Left ventricle myocardium inferior (tissue), 1 donor: ENCODE results near the gene CAV3. TPM values are rescaled to one million over a fixed set of nuclear protein-coding genes. Genes with fewer than 3 reads are reported as not detected.

Experiments
- DNase-seq: peaks from one replicate; pipeline ENCODE4 v3.0.0-alpha.2; 2020
- H3K27ac ChIP-seq: fragments of 200-600 bp; replicated peaks from 2 replicates; pipeline ENCODE4 v1.8.0; 2021
- H3K27me3 ChIP-seq: fragments of 200-600 bp; 2 replicates; pipeline ENCODE4 v1.8.0; 2021; ENCODE audit warnings: low read depth
- H3K36me3 ChIP-seq: fragments of 200-600 bp; 2 replicates; pipeline ENCODE4 v1.8.0; 2021
- H3K4me1 ChIP-seq: fragments of 200-600 bp; 2 replicates; pipeline ENCODE4 v1.8.0; 2021
- H3K4me3 ChIP-seq: fragments of 200-600 bp; 2 replicates; pipeline ENCODE4 v1.8.0; 2021; ENCODE audit warnings: mild to moderate bottlenecking, moderate library complexity
- H3K9me3 ChIP-seq: fragments of 200-600 bp; replicated peaks from 2 replicates; pipeline ENCODE4 v1.8.0; 2021
- CTCF ChIP-seq: fragments of 200-600 bp; IDR thresholded peaks from 2 replicates; pipeline ENCODE4 v1.8.0; 2021; ENCODE audit warnings: antibody characterized with exemption, mild to moderate bottlenecking, borderline replicate concordance
- intact Hi-C: fragments of 100-400 bp; cut with micrococcal nuclease; formaldehyde crosslinking; loops from one replicate; pipeline ENCODE4 v1.11.0; 2022
- total RNA-seq: library from RNA; stranded (reverse); fragmentation: NEBNext Ultra II Directional; extraction: Animal tissue kit (Norgen Biotek cat#: 25700); gene quantifications from one replicate; pipeline ENCODE4 v1.2.1, GENCODE V29; 2021
- donor health status: DM: no; HTN: yes; CAD: no; lungs with severe emphysema.

The CAV3 gene
- total RNA-seq, 1 donor from 2014 or later: 31.6 TPM

GRCh38 chr3:8722808-8723207 is 10.8 kb upstream of the CAV3 start:
- Histone ChIP-seq H3K36me3 (no peaks in the 10 kb centered on the region), H3K27me3 (no peaks in the 10 kb centered on the region), H3K9me3 (no peaks in the 10 kb centered on the region), H3K4me1 (no peaks in the 10 kb centered on the region), H3K27ac (no peak overlapping the region), H3K4me3 (no peak overlapping the region)
- no peak for DNase-seq
- no peak for TF ChIP-seq CTCF
- intact Hi-C loops: no loop called here

- H3K27ac ChIP-seq: no peak overlapping the region
- H3K4me3 ChIP-seq: no peak overlapping the region
- no peak for DNase-seq
- no peaks in the 10 kb centered on the region for H3K4me1 ChIP-seq
- no peaks in the 10 kb centered on the region for H3K36me3 ChIP-seq
- intact Hi-C loops: no loop called here
- no peaks in the 10 kb centered on the region for H3K27me3 ChIP-seq
- H3K9me3 ChIP-seq: no peaks in the 10 kb centered on the region
- no peak for TF ChIP-seq CTCF
Observed at GRCh38 chr3:8723612-8724011, 10.0 kb upstream of the CAV3 start.

GRCh38 chr3:8724108-8724752 is 9.4 kb upstream of the CAV3 start:
- H3K4me3 ChIP-seq: no peak overlapping the region
- H3K27ac ChIP-seq: no peak overlapping the region
- H3K9me3 ChIP-seq: no peaks in the 10 kb centered on the region
- TF ChIP-seq CTCF: no peak
- no peaks in the 10 kb centered on the region for H3K27me3 ChIP-seq
- intact Hi-C loops: no loop called here
- no peaks in the 10 kb centered on the region for H3K4me1 ChIP-seq
- H3K36me3 ChIP-seq: no peaks in the 10 kb centered on the region
- no peak for DNase-seq

GRCh38 chr3:8727605-8728512 is 5.7 kb upstream of the CAV3 start:
- no peak for DNase-seq
- no peak for TF ChIP-seq CTCF
- peaks cover 1% of the 10 kb centered on the region for H3K4me1 ChIP-seq
- no peak overlapping the region for H3K4me3 ChIP-seq
- intact Hi-C loops: no loop called here
- H3K27ac ChIP-seq: no peak overlapping the region
- no peaks in the 10 kb centered on the region for H3K27me3 ChIP-seq
- H3K9me3 ChIP-seq: no peaks in the 10 kb centered on the region
- H3K36me3 ChIP-seq: no peaks in the 10 kb centered on the region

GRCh38 chr3:8729479-8729878 is 4.1 kb upstream of the CAV3 start:
- H3K27me3 ChIP-seq: no peaks in the 10 kb centered on the region
- TF ChIP-seq CTCF: no peak
- no peaks in the 10 kb centered on the region for H3K9me3 ChIP-seq
- H3K4me3 ChIP-seq: no peak overlapping the region
- H3K27ac ChIP-seq: no peak overlapping the region
- H3K36me3 ChIP-seq: no peaks in the 10 kb centered on the region
- no peak for DNase-seq
- intact Hi-C loops: no loop called here
- peaks cover 8% of the 10 kb centered on the region for H3K4me1 ChIP-seq
